Measurements from ENCODE around the gene TBL3.
A peak's percentile ranks its signal among the peaks of the same experiment; 100 is the strongest.
"Not testable (repeated sequence)": the region's sequence is repeated elsewhere in the genome, so short reads cannot be mapped to it uniquely, and the experiment has no call there.

The TBL3 gene

GRCh38 chr16:1971796-1972489 is at the start of gene TBL3:
TSS of gene TBL3 (plus strand) at chr16:1972053. CDS start at chr16:1972165, 112 bp downstream.
- peak; percentile 89 to 95 (median 94) for DNase-seq (ENCODE audit: low read depth in 3 of 3, low spot score in 1 of 3)

GRCh38 chr16:1922357-1922756 is 49.5 kb upstream of the TBL3 start:
- DNase-seq (ENCODE audit: low read depth in 3 of 3, low spot score in 1 of 3): no peak

GRCh38 chr16:1923299-1924034 is 48.4 kb upstream of the TBL3 start:
- DNase-seq (ENCODE audit: low read depth in 3 of 3, low spot score in 1 of 3): no peak

GRCh38 chr16:1924095-1924494 is 47.8 kb upstream of the TBL3 start:
- no peak for DNase-seq (ENCODE audit: low read depth in 3 of 3, low spot score in 1 of 3)

- DNase-seq (ENCODE audit: low read depth in 3 of 3, low spot score in 1 of 3): no peak
Observed at GRCh38 chr16:1926271-1926670, 45.6 kb upstream of the TBL3 start.

GRCh38 chr16:1929105-1929504 is 42.7 kb upstream of the TBL3 start:
- no peak for DNase-seq (ENCODE audit: low read depth in 3 of 3, low spot score in 1 of 3)

- peak; percentile 78 to 96 (median 90) for DNase-seq (ENCODE audit: low read depth in 3 of 3, low spot score in 1 of 3)
Observed at GRCh38 chr16:1929578-1930337, 42.1 kb upstream of the TBL3 start.

GRCh38 chr16:1930338-1930720 is 41.5 kb upstream of the TBL3 start:
- DNase-seq (ENCODE audit: low read depth in 3 of 3, low spot score in 1 of 3): no peak

- no peak for DNase-seq (ENCODE audit: low read depth in 3 of 3, low spot score in 1 of 3)
Observed at GRCh38 chr16:1932050-1933028, 39.5 kb upstream of the TBL3 start.

- no peak for DNase-seq (ENCODE audit: low read depth in 3 of 3, low spot score in 1 of 3)
Observed at GRCh38 chr16:1933097-1933661, 38.7 kb upstream of the TBL3 start.

- no peak for DNase-seq (ENCODE audit: low read depth in 3 of 3, low spot score in 1 of 3)
Observed at GRCh38 chr16:1936945-1937479, 34.8 kb upstream of the TBL3 start.

GRCh38 chr16:1938316-1938715 is 33.5 kb upstream of the TBL3 start:
- DNase-seq (ENCODE audit: low read depth in 3 of 3, low spot score in 1 of 3): no peak

- no peak for DNase-seq (ENCODE audit: low read depth in 3 of 3, low spot score in 1 of 3)
Observed at GRCh38 chr16:1938910-1939309, 32.9 kb upstream of the TBL3 start.

- DNase-seq (ENCODE audit: low read depth in 3 of 3, low spot score in 1 of 3): not testable (repeated sequence)
Observed at GRCh38 chr16:1939833-1940232, 32.0 kb upstream of the TBL3 start.

GRCh38 chr16:1940273-1941161 is 31.3 kb upstream of the TBL3 start:
- DNase-seq (ENCODE audit: low read depth in 3 of 3, low spot score in 1 of 3): no peak

GRCh38 chr16:1941162-1942046 is 30.4 kb upstream of the TBL3 start:
- no peak for DNase-seq (ENCODE audit: low read depth in 3 of 3, low spot score in 1 of 3)

GRCh38 chr16:1942047-1942809 is 29.6 kb upstream of the TBL3 start:
- no peak for DNase-seq (ENCODE audit: low read depth in 3 of 3, low spot score in 1 of 3)
